Endothelial cell of umbilical vein (primary cell): ENCODE data around the gene GUCA1A. TPM values are rescaled to one million over a fixed set of nuclear protein-coding genes. Genes with fewer than 3 reads are reported as not detected.

Experiments
- BruUV-seq: library from RNA; stranded (reverse); fragments of 400-500 nt; replicated peaks from 2 replicates; lab custom pipeline; 2021; lab: Mats Ljungman, UMichigan
- CTCF ChIA-PET: fragments of 300-600, 350-600 bp; sonication (Branson Sonifier 250); formaldehyde crosslinking; loops from one replicate; lab custom pipeline; 2021; ENCODE audit warnings: antibody characterized with exemption, inconsistent platforms; lab: Charles Lee
- POLR2A ChIA-PET: fragments of 300-600, 350-600 bp; sonication (Branson Sonifier 250); formaldehyde crosslinking; loops from one replicate; lab custom pipeline; 2021; ENCODE audit warnings: antibody characterized with exemption, inconsistent platforms; lab: Charles Lee
- DNase-seq: peaks from one replicate; pipeline ENCODE4 v3.0.0-alpha.2; 2011; ENCODE audit warnings: low read depth, low spot score
- FAIRE-seq: peaks from 2 replicates; lab custom pipeline; 2011; peaks lifted over from hg19 to GRCh38; lab: Jason Lieb, UNC
- H2AFZ ChIP-seq: 2 replicates; pipeline ENCODE4 v1.6.0; 2012; ENCODE audit warnings: low read depth, low read length, control low read depth, inconsistent platforms
- H3K27ac ChIP-seq: 2 replicates; pipeline ENCODE4 v1.5.1; 2011; ENCODE audit warnings: low read depth, mild to moderate bottlenecking, control low read depth, low read length, moderate library complexity; ENCODE audit not compliant: insufficient read depth
- H3K27me3 ChIP-seq, 2 experiments: 2 replicates each; pipeline versions ENCODE4 v1.6.0 to v1.6.1; 2011; ENCODE audit warnings: low read length in 2 of 2, mixed read lengths in 1 of 2; ENCODE audit not compliant: control insufficient read depth in 2 of 2, insufficient read depth in 2 of 2
- H3K36me3 ChIP-seq, 2 experiments: 2 replicates in 1 of 2; 3 replicates in 1 of 2; pipeline ENCODE4 v1.5.1; 2011; ENCODE audit warnings: low read length in 2 of 2, mild to moderate bottlenecking in 1 of 2, moderate library complexity in 1 of 2; ENCODE audit not compliant: control insufficient read depth in 2 of 2, insufficient read depth in 2 of 2; ENCODE audit errors: extremely low read depth in 1 of 2
- H3K4me1 ChIP-seq: 3 replicates; pipeline ENCODE4 v1.5.1; 2011; ENCODE audit warnings: mild to moderate bottlenecking, low read length; ENCODE audit not compliant: control insufficient read depth, insufficient read depth; ENCODE audit errors: extremely low read depth
- H3K4me2 ChIP-seq: 2 replicates; pipeline ENCODE4 v1.6.1; 2011; ENCODE audit warnings: low read length, control low read depth, mixed read lengths; ENCODE audit not compliant: insufficient read depth
- H3K4me3 ChIP-seq, 3 experiments: fragments of 200-600 bp in 1 of 3; sonication (generic), shearing (Covaris generic) in 1 of 3; replicated peaks in 1 of 3; 2 replicates each; pipeline ENCODE4 v1.5.1; 2011 to 2016; ENCODE audit warnings: control low read depth in 3 of 3, low read length in 3 of 3, mild to moderate bottlenecking in 2 of 3, inconsistent platforms in 1 of 3, low read depth in 1 of 3, moderate library complexity in 1 of 3; ENCODE audit not compliant: insufficient read depth in 1 of 3
- H3K79me2 ChIP-seq: 2 replicates; pipeline ENCODE4 v1.6.0; 2012; ENCODE audit warnings: low read length, inconsistent platforms; ENCODE audit not compliant: control insufficient read depth, insufficient read depth
- H3K9ac ChIP-seq: replicated peaks from 2 replicates; pipeline ENCODE3; 2011; ENCODE audit warnings: low read length, control low read depth; ENCODE audit not compliant: insufficient read depth; ENCODE audit errors: extremely low read depth
- H3K9me1 ChIP-seq: replicated peaks from 3 replicates; pipeline ENCODE4 v1.6.0; 2011; ENCODE audit warnings: mild to moderate bottlenecking, low read length; ENCODE audit not compliant: control insufficient read depth, insufficient read depth; ENCODE audit errors: extremely low read depth
- H3K9me3 ChIP-seq: replicated peaks from 2 replicates; pipeline ENCODE4 v1.5.1; 2012; ENCODE audit warnings: low read length, inconsistent platforms; ENCODE audit not compliant: control insufficient read depth, insufficient read depth
- H4K20me1 ChIP-seq: replicated peaks from 2 replicates; pipeline ENCODE3; 2011; ENCODE audit warnings: mild to moderate bottlenecking, low read length; ENCODE audit not compliant: control insufficient read depth, insufficient read depth; ENCODE audit errors: extremely low read depth
- CTCF ChIP-seq, 2 donors: IDR thresholded peaks; 1 replicate in 1 of 2; 2 replicates in 1 of 2; pipeline ENCODE4 v1.5.1; 2011; ENCODE audit warnings: low read length in 2 of 2, mild to moderate bottlenecking in 2 of 2, moderate library complexity in 2 of 2, control low read depth in 1 of 2, inconsistent platforms in 1 of 2, low read depth in 1 of 2; ENCODE audit not compliant: insufficient read depth in 1 of 2; ENCODE audit errors: extremely low read depth in 1 of 2
- EZH2 ChIP-seq: IDR thresholded peaks from 2 replicates; pipeline ENCODE4 v1.6.1; 2012; ENCODE audit warnings: borderline replicate concordance, low read depth, mild to moderate bottlenecking, moderate library complexity, low read length, inconsistent platforms; ENCODE audit not compliant: severe bottlenecking
- FOS ChIP-seq: IDR thresholded peaks from 2 replicates; pipeline ENCODE4 v1.6.1; 2011; ENCODE audit warnings: mild to moderate bottlenecking, low read length, moderate library complexity, borderline replicate concordance; ENCODE audit not compliant: insufficient read depth
- GATA2 ChIP-seq: IDR thresholded peaks from 2 replicates; pipeline ENCODE4 v1.7.0; 2011; ENCODE audit warnings: low read depth, mild to moderate bottlenecking, moderate library complexity, mixed read lengths, low read length; ENCODE audit not compliant: insufficient read length, insufficient read depth
- JUN ChIP-seq: IDR thresholded peaks from 2 replicates; pipeline ENCODE4 v1.6.1; 2011; ENCODE audit warnings: borderline replicate concordance, low read depth; ENCODE audit not compliant: insufficient read length, insufficient read depth
- MAX ChIP-seq: IDR thresholded peaks from 2 replicates; pipeline ENCODE4 v1.6.1; 2011; ENCODE audit not compliant: insufficient read depth, insufficient read length
- MYC ChIP-seq: IDR thresholded peaks from one replicate; pipeline ENCODE4 v1.6.1; 2011; ENCODE audit warnings: mild to moderate bottlenecking, low read depth, low read length
- POLR2A ChIP-seq: IDR thresholded peaks from 2 replicates; pipeline ENCODE4 v1.6.1; 2012; ENCODE audit warnings: low read depth, mild to moderate bottlenecking, control low read depth, low read length
- POLR2AphosphoS5 ChIP-seq: IDR thresholded peaks from 2 replicates; pipeline ENCODE4 v1.6.1; 2012; ENCODE audit warnings: low read depth, mild to moderate bottlenecking, control low read depth, low read length, moderate library complexity; ENCODE audit not compliant: insufficient read depth
- dilution Hi-C: fragments of 300-500 bp; cut with MboI; formaldehyde crosslinking; loops from one replicate; pipeline ENCODE4 v1.15.0; 2019; ENCODE audit warnings: low sequenced_read_pairs; ENCODE audit not compliant: extremely low pct_ligation_motif_present
- intact Hi-C: fragments of 100-400 bp; cut with micrococcal nuclease; formaldehyde crosslinking; loops from one replicate; pipeline ENCODE4 v1.10.0; 2022
- polyA plus RNA-seq, 4 experiments: library from polyadenylated mRNA; depleted of rRNA in 3 of 4; stranded (reverse) in 3 of 4; unstranded in 1 of 4; fragments of >200 nt; gene quantifications; 2 replicates each; pipeline versions ENCODE4 v1.2.1 to v1.2.3, GENCODE V29; 2011 to 2012; ENCODE audit warnings: missing spikeins in 1 of 4
- total RNA-seq: library from RNA; stranded (reverse); gene quantifications from 2 replicates; pipeline ENCODE4 v1.2.3, GENCODE V29; 2021

GUCA1A gene
- total and polyA plus RNA-seq, 2 donors (not counting 3 experiments of a cell fraction or from before 2014, with no cell fraction given) = 0.04 to 0.22 TPM

GRCh38 chr6:42148058-42148457, 25.1 kb upstream of the GUCA1A start:
- Histone ChIP-seq H3K4me1 (no peaks in the 10 kb centered on the region), H3K27me3 (peaks cover 0 to 4% of the 10 kb centered on the region in 2 experiments), H4K20me1 (no peaks in the 10 kb centered on the region), H3K36me3 (no peaks in the 10 kb centered on the region), H3K27ac (no peak overlapping the region), H3K9me1 (no peaks in the 10 kb centered on the region), H3K4me3 (no peak overlapping the region), H3K9ac (no peak overlapping the region), H3K9me3 (no peaks in the 10 kb centered on the region), H2AFZ (no peak overlapping the region), H3K79me2 (no peaks in the 10 kb centered on the region), H3K4me2 (no peak overlapping the region)
- no peak for FAIRE-seq
- POLR2A ChIA-PET = no interaction called here
- dilution Hi-C loops = no loop called here
- BruUV-seq = no TSS peak
- DNase-seq = no peak
- CTCF ChIA-PET = interaction anchor here (0.6 to 1.4 kb wide), 2 partner anchors 11 to 300 kb away, joined by 3 to 4 read pairs; no protein-coding TSS in a partner anchor
- TF ChIP-seq EZH2 = no peak
- TF ChIP-seq POLR2AphosphoS5 = no peak
- no peak for TF ChIP-seq JUN
- no peak for TF ChIP-seq GATA2
- TF ChIP-seq MAX = no peak
- TF ChIP-seq MYC = no peak
- no peak for TF ChIP-seq POLR2A
- no peak for TF ChIP-seq FOS
- TF ChIP-seq CTCF (IDR thresholded peaks at IDR 0.05; ENCODE audit: extremely low read depth in 1 of 2, insufficient read depth in 1 of 2, low read depth in 1 of 2, low read length in 2 of 2) = no peak
- intact Hi-C loops = no loop called here
